ENCODE data around the gene MAPRE2.
A peak's percentile ranks its signal among the peaks of the same experiment; 100 is the strongest.

The MAPRE2 gene

GRCh38 chr18:35050028-35050546 lies 8.9 kb downstream of the MAPRE2 start:
- H3K36me3 ChIP-seq (ENCODE audit: control insufficient read depth in 2 of 2, insufficient read depth in 2 of 2, low read length in 2 of 2) = no peaks in the 10 kb centered on the region
- H3K27me3 ChIP-seq (ENCODE audit: control insufficient read depth in 1 of 2, insufficient read depth in 2 of 2, low read length in 2 of 2) = no peaks in the 10 kb centered on the region
- H3K27ac ChIP-seq (ENCODE audit: low read length) = peak overlapping the region; percentile 69
- peak overlapping the region; percentile 35 to 50 for H3K4me3 ChIP-seq (ENCODE audit: low read length in 2 of 2)
- H3K9ac ChIP-seq (ENCODE audit: low read length in 2 of 2) = peak overlapping the region in 1 of 2 donors; percentile 34
- H3K9me3 ChIP-seq (ENCODE audit: control insufficient read depth in 2 of 2, low read length in 2 of 2) = no peaks in the 10 kb centered on the region
- H3K4me1 ChIP-seq (ENCODE audit: control insufficient read depth, insufficient read depth, low read length) = peaks cover 17% of the 10 kb centered on the region

- peak overlapping the region; percentile 22 to 34 for H3K9ac ChIP-seq (ENCODE audit: low read length in 2 of 2)
- H3K36me3 ChIP-seq (ENCODE audit: control insufficient read depth in 2 of 2, insufficient read depth in 2 of 2, low read length in 2 of 2) = no peaks in the 10 kb centered on the region
- H3K4me1 ChIP-seq (ENCODE audit: control insufficient read depth, insufficient read depth, low read length) = peaks cover 16% of the 10 kb centered on the region
- no peaks in the 10 kb centered on the region for H3K9me3 ChIP-seq (ENCODE audit: control insufficient read depth in 2 of 2, low read length in 2 of 2)
- H3K27me3 ChIP-seq (ENCODE audit: control insufficient read depth in 1 of 2, insufficient read depth in 2 of 2, low read length in 2 of 2) = no peaks in the 10 kb centered on the region
- H3K27ac ChIP-seq (ENCODE audit: low read length) = peak overlapping the region; percentile 69
- peak overlapping the region; percentile 35 to 50 for H3K4me3 ChIP-seq (ENCODE audit: low read length in 2 of 2)
Observed at GRCh38 chr18:35050705-35051195, 9.5 kb downstream of the MAPRE2 start.

GRCh38 chr18:35051641-35052377 lies 10.6 kb downstream of the MAPRE2 start:
- no peaks in the 10 kb centered on the region for H3K27me3 ChIP-seq (ENCODE audit: control insufficient read depth in 1 of 2, insufficient read depth in 2 of 2, low read length in 2 of 2)
- peaks cover 16% of the 10 kb centered on the region for H3K4me1 ChIP-seq (ENCODE audit: control insufficient read depth, insufficient read depth, low read length)
- no peaks in the 10 kb centered on the region for H3K36me3 ChIP-seq (ENCODE audit: control insufficient read depth in 2 of 2, insufficient read depth in 2 of 2, low read length in 2 of 2)
- no peaks in the 10 kb centered on the region for H3K9me3 ChIP-seq (ENCODE audit: control insufficient read depth in 2 of 2, low read length in 2 of 2)
- no peak overlapping the region for H3K9ac ChIP-seq (ENCODE audit: low read length in 2 of 2)
- H3K4me3 ChIP-seq (ENCODE audit: low read length in 2 of 2) = peak overlapping the region in 1 of 2 donors; percentile 5
- peak overlapping the region; percentile 69 for H3K27ac ChIP-seq (ENCODE audit: low read length)

GRCh38 chr18:35054401-35054800 lies 13.2 kb downstream of the MAPRE2 start:
- Histone ChIP-seq H3K4me1 (ENCODE audit: control insufficient read depth, insufficient read depth, low read length) (peaks cover 18% of the 10 kb centered on the region), H3K27me3 (ENCODE audit: control insufficient read depth in 1 of 2, insufficient read depth in 2 of 2, low read length in 2 of 2) (no peaks in the 10 kb centered on the region), H3K36me3 (ENCODE audit: control insufficient read depth in 2 of 2, insufficient read depth in 2 of 2, low read length in 2 of 2) (no peaks in the 10 kb centered on the region), H3K4me3 (ENCODE audit: low read length in 2 of 2) (no peak overlapping the region), H3K27ac (ENCODE audit: low read length) (no peak overlapping the region), H3K9me3 (ENCODE audit: control insufficient read depth in 2 of 2, low read length in 2 of 2) (no peaks in the 10 kb centered on the region), H3K9ac (ENCODE audit: low read length in 2 of 2) (no peak overlapping the region)

GRCh38 chr18:35055105-35055504 lies 13.9 kb downstream of the MAPRE2 start:
- H3K4me3 ChIP-seq (ENCODE audit: low read length in 2 of 2) = no peak overlapping the region
- H3K27ac ChIP-seq (ENCODE audit: low read length) = no peak overlapping the region
- no peaks in the 10 kb centered on the region for H3K36me3 ChIP-seq (ENCODE audit: control insufficient read depth in 2 of 2, insufficient read depth in 2 of 2, low read length in 2 of 2)
- no peaks in the 10 kb centered on the region for H3K27me3 ChIP-seq (ENCODE audit: control insufficient read depth in 1 of 2, insufficient read depth in 2 of 2, low read length in 2 of 2)
- H3K9ac ChIP-seq (ENCODE audit: low read length in 2 of 2) = no peak overlapping the region
- peaks cover 24% of the 10 kb centered on the region for H3K4me1 ChIP-seq (ENCODE audit: control insufficient read depth, insufficient read depth, low read length)
- H3K9me3 ChIP-seq (ENCODE audit: control insufficient read depth in 2 of 2, low read length in 2 of 2) = no peaks in the 10 kb centered on the region

GRCh38 chr18:35055726-35056125 lies 14.5 kb downstream of the MAPRE2 start:
- H3K36me3 ChIP-seq (ENCODE audit: control insufficient read depth in 2 of 2, insufficient read depth in 2 of 2, low read length in 2 of 2) = no peaks in the 10 kb centered on the region
- H3K9ac ChIP-seq (ENCODE audit: low read length in 2 of 2) = no peak overlapping the region
- H3K4me3 ChIP-seq (ENCODE audit: low read length in 2 of 2) = no peak overlapping the region
- no peaks in the 10 kb centered on the region for H3K9me3 ChIP-seq (ENCODE audit: control insufficient read depth in 2 of 2, low read length in 2 of 2)
- H3K27ac ChIP-seq (ENCODE audit: low read length) = no peak overlapping the region
- H3K4me1 ChIP-seq (ENCODE audit: control insufficient read depth, insufficient read depth, low read length) = peaks cover 19% of the 10 kb centered on the region
- no peaks in the 10 kb centered on the region for H3K27me3 ChIP-seq (ENCODE audit: control insufficient read depth in 1 of 2, insufficient read depth in 2 of 2, low read length in 2 of 2)

- H3K27ac ChIP-seq (ENCODE audit: low read length) = no peak overlapping the region
- H3K9ac ChIP-seq (ENCODE audit: low read length in 2 of 2) = no peak overlapping the region
- peaks cover 10% of the 10 kb centered on the region for H3K4me1 ChIP-seq (ENCODE audit: control insufficient read depth, insufficient read depth, low read length)
- H3K36me3 ChIP-seq (ENCODE audit: control insufficient read depth in 2 of 2, insufficient read depth in 2 of 2, low read length in 2 of 2) = no peaks in the 10 kb centered on the region
- no peaks in the 10 kb centered on the region for H3K27me3 ChIP-seq (ENCODE audit: control insufficient read depth in 1 of 2, insufficient read depth in 2 of 2, low read length in 2 of 2)
- H3K9me3 ChIP-seq (ENCODE audit: control insufficient read depth in 2 of 2, low read length in 2 of 2) = no peaks in the 10 kb centered on the region
- no peak overlapping the region for H3K4me3 ChIP-seq (ENCODE audit: low read length in 2 of 2)
Observed at GRCh38 chr18:35059280-35059927, 18.2 kb downstream of the MAPRE2 start.

GRCh38 chr18:35060122-35060815 lies 19.1 kb downstream of the MAPRE2 start:
- Histone ChIP-seq H3K27me3 (ENCODE audit: control insufficient read depth in 1 of 2, insufficient read depth in 2 of 2, low read length in 2 of 2) (no peaks in the 10 kb centered on the region), H3K4me3 (ENCODE audit: low read length in 2 of 2) (no peak overlapping the region), H3K27ac (ENCODE audit: low read length) (no peak overlapping the region)

GRCh38 chr18:35061336-35061735 lies 20.1 kb downstream of the MAPRE2 start:
- Histone ChIP-seq H3K27ac (ENCODE audit: low read length) (no peak overlapping the region), H3K27me3 (ENCODE audit: control insufficient read depth in 1 of 2, insufficient read depth in 2 of 2, low read length in 2 of 2) (no peaks in the 10 kb centered on the region), H3K4me1 (ENCODE audit: control insufficient read depth, insufficient read depth, low read length) (peaks cover 10% of the 10 kb centered on the region), H3K4me3 (ENCODE audit: low read length in 2 of 2) (no peak overlapping the region), H3K9me3 (ENCODE audit: control insufficient read depth in 2 of 2, low read length in 2 of 2) (no peaks in the 10 kb centered on the region), H3K36me3 (ENCODE audit: control insufficient read depth in 2 of 2, insufficient read depth in 2 of 2, low read length in 2 of 2) (no peaks in the 10 kb centered on the region), H3K9ac (ENCODE audit: low read length in 2 of 2) (no peak overlapping the region)

More at GRCh38 chr18:35060122-35060815, 19.1 kb downstream of the MAPRE2 start:
- Histone ChIP-seq H3K9ac (ENCODE audit: low read length in 2 of 2) (no peak overlapping the region), H3K4me1 (ENCODE audit: control insufficient read depth, insufficient read depth, low read length) (peaks cover 10% of the 10 kb centered on the region), H3K36me3 (ENCODE audit: control insufficient read depth in 2 of 2, insufficient read depth in 2 of 2, low read length in 2 of 2) (no peaks in the 10 kb centered on the region), H3K9me3 (ENCODE audit: control insufficient read depth in 2 of 2, low read length in 2 of 2) (no peaks in the 10 kb centered on the region)

GRCh38 chr18:35061804-35062203 lies 20.6 kb downstream of the MAPRE2 start:
- H3K27ac ChIP-seq (ENCODE audit: low read length) = no peak overlapping the region
- peaks cover 10% of the 10 kb centered on the region for H3K4me1 ChIP-seq (ENCODE audit: control insufficient read depth, insufficient read depth, low read length)
- no peak overlapping the region for H3K9ac ChIP-seq (ENCODE audit: low read length in 2 of 2)
- H3K27me3 ChIP-seq (ENCODE audit: control insufficient read depth in 1 of 2, insufficient read depth in 2 of 2, low read length in 2 of 2) = no peaks in the 10 kb centered on the region
- H3K4me3 ChIP-seq (ENCODE audit: low read length in 2 of 2) = no peak overlapping the region
- no peaks in the 10 kb centered on the region for H3K36me3 ChIP-seq (ENCODE audit: control insufficient read depth in 2 of 2, insufficient read depth in 2 of 2, low read length in 2 of 2)
- no peaks in the 10 kb centered on the region for H3K9me3 ChIP-seq (ENCODE audit: control insufficient read depth in 2 of 2, low read length in 2 of 2)

All from stomach smooth muscle (tissue), 2 donors.